Mammary epithelial cell (primary cell): ENCODE results near the gene SLC9A6.

Experiments used
- EZH2 ChIP-seq: IDR thresholded peaks from 2 replicates; pipeline ENCODE4 v1.6.1; 2012; ENCODE audit warnings: low read length, inconsistent platforms, borderline replicate concordance
- TF ChIP-seq, protein P1 (sequence below), 2 donors: IDR thresholded peaks in 1 of 2; conservative IDR thresholded peaks in 1 of 2; 2 replicates each; pipeline ENCODE4 v1.5.1; 2011 to 2012; ENCODE audit warnings: inconsistent platforms in 2 of 2, low read length in 2 of 2, mild to moderate bottlenecking in 2 of 2, control low read depth in 1 of 2, low read depth in 1 of 2; ENCODE audit not compliant: insufficient read depth in 1 of 2; ENCODE audit errors: extremely low read depth in 1 of 2

DNA sequence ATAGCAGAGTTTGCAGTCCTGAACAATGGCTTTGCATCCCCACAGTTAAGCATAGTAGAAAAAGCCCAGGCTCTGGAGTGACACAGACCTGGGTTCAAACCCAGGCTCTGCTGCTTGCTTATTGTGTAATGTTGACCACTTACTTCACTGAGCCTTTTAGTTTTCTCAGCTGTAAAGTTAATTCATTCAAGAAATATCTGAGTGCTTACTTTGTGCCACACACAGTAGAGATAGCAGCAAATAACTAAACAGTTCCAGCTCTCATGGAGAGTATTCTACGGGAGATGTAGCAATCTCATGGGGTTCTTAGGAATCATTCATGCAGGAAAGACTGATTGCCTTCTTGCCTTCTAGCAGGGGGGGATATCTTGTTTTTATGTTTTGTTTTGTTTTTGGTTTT lies 63.2 kb downstream of the SLC9A6 start:
- TF ChIP-seq, protein P1, sequence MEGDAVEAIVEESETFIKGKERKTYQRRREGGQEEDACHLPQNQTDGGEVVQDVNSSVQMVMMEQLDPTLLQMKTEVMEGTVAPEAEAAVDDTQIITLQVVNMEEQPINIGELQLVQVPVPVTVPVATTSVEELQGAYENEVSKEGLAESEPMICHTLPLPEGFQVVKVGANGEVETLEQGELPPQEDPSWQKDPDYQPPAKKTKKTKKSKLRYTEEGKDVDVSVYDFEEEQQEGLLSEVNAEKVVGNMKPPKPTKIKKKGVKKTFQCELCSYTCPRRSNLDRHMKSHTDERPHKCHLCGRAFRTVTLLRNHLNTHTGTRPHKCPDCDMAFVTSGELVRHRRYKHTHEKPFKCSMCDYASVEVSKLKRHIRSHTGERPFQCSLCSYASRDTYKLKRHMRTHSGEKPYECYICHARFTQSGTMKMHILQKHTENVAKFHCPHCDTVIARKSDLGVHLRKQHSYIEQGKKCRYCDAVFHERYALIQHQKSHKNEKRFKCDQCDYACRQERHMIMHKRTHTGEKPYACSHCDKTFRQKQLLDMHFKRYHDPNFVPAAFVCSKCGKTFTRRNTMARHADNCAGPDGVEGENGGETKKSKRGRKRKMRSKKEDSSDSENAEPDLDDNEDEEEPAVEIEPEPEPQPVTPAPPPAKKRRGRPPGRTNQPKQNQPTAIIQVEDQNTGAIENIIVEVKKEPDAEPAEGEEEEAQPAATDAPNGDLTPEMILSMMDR (conservative IDR thresholded peaks at IDR 0.05 in 1 of 2, IDR thresholded peaks at IDR 0.05 in 1 of 2; ENCODE audit: extremely low read depth in 1 of 2, insufficient read depth in 1 of 2, low read depth in 1 of 2, low read length in 2 of 2) = no peak
- TF ChIP-seq EZH2 = no peak
